Stomach smooth muscle (tissue), 2 donors: ENCODE data around the gene SSH2.
"Not testable (repeated sequence)": the region's sequence is repeated elsewhere in the genome, so short reads cannot be mapped to it uniquely, and the experiment has no call there.

ENCODE experiments used
- H3K27ac ChIP-seq: one replicate; pipeline ENCODE4 v1.7.0; 2013; ENCODE audit warnings: mild to moderate bottlenecking, low read length, inconsistent platforms
- H3K27me3 ChIP-seq, 2 donors: one replicate each; pipeline ENCODE4 v1.7.0; 2013; ENCODE audit warnings: low read length in 2 of 2; ENCODE audit not compliant: insufficient read depth in 2 of 2, control insufficient read depth in 1 of 2
- H3K36me3 ChIP-seq, 2 donors: one replicate each; pipeline ENCODE4 v1.7.0; 2013; ENCODE audit warnings: low read length in 2 of 2; ENCODE audit not compliant: control insufficient read depth in 2 of 2, insufficient read depth in 2 of 2
- H3K4me1 ChIP-seq: one replicate; pipeline ENCODE4 v1.7.0; 2013; ENCODE audit warnings: low read length; ENCODE audit not compliant: control insufficient read depth, insufficient read depth
- H3K4me3 ChIP-seq, 2 donors: one replicate each; pipeline ENCODE4 v1.7.0; 2013; ENCODE audit warnings: low read length in 2 of 2
- H3K9ac ChIP-seq, 2 donors: one replicate each; pipeline ENCODE4 v1.7.0; 2013; ENCODE audit warnings: low read length in 2 of 2, mild to moderate bottlenecking in 1 of 2
- H3K9me3 ChIP-seq, 2 donors: one replicate each; pipeline ENCODE4 v1.7.0; 2013; ENCODE audit warnings: low read length in 2 of 2; ENCODE audit not compliant: control insufficient read depth in 2 of 2
- donor health status: healthy.
- donor health status: Pancreatic carcinoma.

The SSH2 gene

DNA sequence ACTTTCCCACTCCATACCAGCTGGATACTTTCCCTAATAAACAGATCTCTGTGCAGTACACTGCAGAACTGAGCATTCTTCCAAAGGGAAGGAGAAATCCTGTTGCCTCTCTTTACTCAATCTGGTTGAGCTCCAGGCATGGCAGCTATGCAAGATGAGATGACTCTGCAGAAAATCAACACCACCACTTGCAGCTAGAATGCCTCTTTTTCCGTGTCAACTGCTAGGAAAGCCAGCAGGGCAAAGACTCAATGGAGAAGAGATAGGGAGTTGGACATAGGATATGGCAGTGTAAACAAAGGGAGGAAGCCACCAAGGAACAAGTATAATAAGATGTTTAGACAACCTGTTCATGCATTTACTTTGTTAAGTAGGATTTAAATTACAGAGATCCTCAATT lies 266.9 kb downstream of the SSH2 start:
- Histone ChIP-seq H3K9ac (no peak overlapping the region), H3K27me3 (no peaks in the 10 kb centered on the region), H3K4me3 (no peak overlapping the region), H3K9me3 (no peaks in the 10 kb centered on the region), H3K36me3 (peaks cover 4 to 13% of the 10 kb centered on the region in 2 donors), H3K27ac (no peak overlapping the region), H3K4me1 (no peaks in the 10 kb centered on the region)

DNA sequence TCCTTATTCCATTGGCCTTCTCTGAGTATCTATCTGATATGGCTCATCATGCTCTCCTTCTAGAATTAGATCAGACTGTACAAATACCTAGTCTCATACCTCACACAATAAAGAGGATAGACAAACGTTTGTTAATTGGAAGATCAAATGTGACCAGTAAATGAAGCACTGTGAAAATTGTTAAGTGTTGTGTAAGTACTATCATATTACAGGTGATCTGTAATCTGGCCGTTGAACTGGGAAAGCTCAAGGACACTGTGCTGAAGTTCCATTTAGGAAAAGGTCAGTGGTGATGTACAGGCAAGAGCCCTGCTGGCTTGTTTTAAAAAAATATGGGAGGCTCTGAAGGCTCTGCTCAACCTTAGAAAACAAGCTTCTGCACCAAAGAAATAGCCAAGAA lies 268.8 kb downstream of the SSH2 start:
- no peaks in the 10 kb centered on the region for H3K27me3 ChIP-seq
- H3K4me1 ChIP-seq = no peaks in the 10 kb centered on the region
- H3K27ac ChIP-seq = no peak overlapping the region
- no peak overlapping the region for H3K9ac ChIP-seq
- no peaks in the 10 kb centered on the region for H3K9me3 ChIP-seq
- H3K36me3 ChIP-seq = peaks cover 0 to 5% of the 10 kb centered on the region in 2 donors
- no peak overlapping the region for H3K4me3 ChIP-seq

- Histone ChIP-seq H3K9ac (no peak overlapping the region), H3K4me3 (no peak overlapping the region), H3K4me1 (no peaks in the 10 kb centered on the region), H3K36me3 (no peaks in the 10 kb centered on the region), H3K27me3 (no peaks in the 10 kb centered on the region), H3K27ac (no peak overlapping the region), H3K9me3 (no peaks in the 10 kb centered on the region)
Observed at GRCh38 chr17:29659155-29659554, 270.9 kb downstream of the SSH2 start.

GRCh38 chr17:29655323-29655722 lies 274.7 kb downstream of the SSH2 start:
- Histone ChIP-seq H3K4me3 (no peak overlapping the region), H3K4me1 (no peaks in the 10 kb centered on the region), H3K9me3 (no peaks in the 10 kb centered on the region), H3K36me3 (peaks cover 0 to 3% of the 10 kb centered on the region in 2 donors), H3K9ac (no peak overlapping the region), H3K27ac (no peak overlapping the region), H3K27me3 (no peaks in the 10 kb centered on the region)

GRCh38 chr17:29653995-29654714 lies 275.9 kb downstream of the SSH2 start:
- Histone ChIP-seq H3K36me3 (peaks cover 0 to 3% of the 10 kb centered on the region in 2 donors), H3K27me3 (no peaks in the 10 kb centered on the region), H3K4me1 (no peaks in the 10 kb centered on the region), H3K9ac (no peak overlapping the region), H3K9me3 (no peaks in the 10 kb centered on the region), H3K4me3 (no peak overlapping the region), H3K27ac (no peak overlapping the region)

- Histone ChIP-seq H3K27ac (no peak overlapping the region), H3K9me3 (no peaks in the 10 kb centered on the region), H3K27me3 (no peaks in the 10 kb centered on the region), H3K36me3 (peaks cover 0 to 7% of the 10 kb centered on the region in 2 donors), H3K4me1 (no peaks in the 10 kb centered on the region), H3K4me3 (no peak overlapping the region), H3K9ac (no peak overlapping the region)
Observed at GRCh38 chr17:29652976-29653375, 277.1 kb downstream of the SSH2 start.

DNA sequence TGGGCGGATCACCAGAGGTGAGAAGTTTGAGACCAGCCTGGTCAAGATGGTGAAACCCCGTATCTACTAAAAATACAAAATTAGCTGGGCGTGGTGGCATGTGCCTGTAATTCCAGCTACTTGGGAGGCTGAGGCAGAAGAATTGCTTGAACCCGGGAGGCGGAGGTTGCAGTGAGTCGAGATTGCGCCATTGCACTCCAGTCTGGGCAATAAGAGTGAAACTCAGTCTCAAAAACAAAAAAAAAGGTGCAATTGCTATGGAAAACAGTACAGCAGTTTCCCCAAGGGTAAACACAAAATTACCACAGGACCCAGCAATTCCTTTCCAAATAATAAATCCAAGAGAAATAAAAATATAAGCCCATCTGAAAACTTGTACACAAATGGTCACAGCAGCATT lies 278.1 kb downstream of the SSH2 start:
- not testable (repeated sequence) for H3K9ac ChIP-seq, H3K4me1 ChIP-seq, H3K27me3 ChIP-seq, H3K4me3 ChIP-seq, H3K9me3 ChIP-seq, H3K36me3 ChIP-seq, H3K27ac ChIP-seq

DNA sequence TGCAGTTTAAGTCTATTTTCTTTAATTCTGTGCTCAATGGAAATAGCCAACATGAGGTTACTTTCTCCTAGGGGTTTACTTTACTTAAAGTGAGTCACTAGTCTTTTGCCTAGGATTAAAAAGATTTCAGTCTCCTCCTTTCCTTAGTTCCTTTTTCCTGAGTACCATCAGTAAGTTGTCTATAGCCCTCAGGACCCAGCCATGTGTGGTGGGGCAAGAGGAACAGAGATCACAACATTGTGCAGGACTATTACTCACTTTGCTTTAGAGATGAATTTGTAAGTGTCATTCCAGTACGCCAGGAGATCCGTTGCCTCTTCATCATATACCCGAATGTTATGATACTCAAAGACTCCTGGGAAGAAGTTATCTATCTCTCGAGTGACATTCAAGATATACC lies 279.6 kb downstream of the SSH2 start:
- Histone ChIP-seq H3K27me3 (no peaks in the 10 kb centered on the region), H3K4me1 (peaks cover 7% of the 10 kb centered on the region), H3K9me3 (no peaks in the 10 kb centered on the region), H3K4me3 (no peak overlapping the region), H3K9ac (no peak overlapping the region), H3K36me3 (peaks cover 0 to 8% of the 10 kb centered on the region in 2 donors), H3K27ac (no peak overlapping the region)

GRCh38 chr17:29649359-29649758 lies 280.7 kb downstream of the SSH2 start:
- no peaks in the 10 kb centered on the region for H3K9me3 ChIP-seq
- peaks cover 0 to 8% of the 10 kb centered on the region in 2 donors for H3K36me3 ChIP-seq

DNA sequence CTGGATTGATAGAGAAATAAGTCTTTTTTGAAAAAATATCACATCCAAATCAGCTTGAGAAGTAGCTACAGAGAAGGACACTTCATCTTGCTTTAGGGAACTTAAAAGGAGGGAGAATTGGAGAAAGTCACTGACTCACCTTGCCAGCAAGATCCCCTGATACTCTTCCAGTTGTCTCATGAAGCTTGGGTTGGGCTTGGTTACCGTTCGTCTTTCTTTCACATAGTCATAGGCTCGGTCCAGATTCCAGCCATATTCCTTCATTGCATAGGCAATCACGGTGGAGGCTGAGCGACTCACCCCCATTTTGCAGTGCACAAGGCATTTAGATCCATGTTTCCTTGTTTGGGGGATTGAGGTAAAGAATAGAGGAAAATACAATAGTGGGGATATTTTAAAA lies 282.0 kb downstream of the SSH2 start:
- no peaks in the 10 kb centered on the region for H3K9me3 ChIP-seq
- peaks cover 10% of the 10 kb centered on the region for H3K4me1 ChIP-seq
- H3K9ac ChIP-seq = no peak overlapping the region
- no peak overlapping the region for H3K27ac ChIP-seq
- H3K36me3 ChIP-seq = peaks cover 0 to 10% of the 10 kb centered on the region in 2 donors
- H3K27me3 ChIP-seq = no peaks in the 10 kb centered on the region
- H3K4me3 ChIP-seq = no peak overlapping the region

More at GRCh38 chr17:29649359-29649758, 280.7 kb downstream of the SSH2 start:
- H3K4me1 ChIP-seq = peaks cover 10% of the 10 kb centered on the region
- no peaks in the 10 kb centered on the region for H3K27me3 ChIP-seq
- no peak overlapping the region for H3K4me3 ChIP-seq
- no peak overlapping the region for H3K27ac ChIP-seq
- H3K9ac ChIP-seq = no peak overlapping the region

GRCh38 chr17:29645515-29646051 lies 284.4 kb downstream of the SSH2 start:
- H3K4me1 ChIP-seq = peaks cover 11% of the 10 kb centered on the region
- H3K27me3 ChIP-seq = no peaks in the 10 kb centered on the region
- no peak overlapping the region for H3K4me3 ChIP-seq
- no peak overlapping the region for H3K9ac ChIP-seq
- no peaks in the 10 kb centered on the region for H3K9me3 ChIP-seq
- H3K36me3 ChIP-seq = peaks cover 0 to 9% of the 10 kb centered on the region in 2 donors
- H3K27ac ChIP-seq = no peak overlapping the region
